Activated CD4-positive, CD25-positive, alpha-beta regulatory T cell treated with anti-CD3 and anti-CD28 coated beads, Interleukin-2, amount 50 U/mL, for 16 hours (primary cell): ENCODE data around the gene DCDC2.
"Not testable (repeated sequence)": the region's sequence is repeated elsewhere in the genome, so short reads cannot be mapped to it uniquely, and the experiment has no call there.

Experiments
- DNase-seq: peaks from one replicate; pipeline ENCODE4 v3.0.0-alpha.2; 2020; ENCODE audit warnings: low read depth, low spot score

Gene DCDC2

GRCh38 chr6:24272148-24272547, 85.7 kb downstream of the DCDC2 start:
- DNase-seq = no peak

GRCh38 chr6:24270011-24270410, 87.8 kb downstream of the DCDC2 start:
- no peak for DNase-seq

GRCh38 chr6:24258214-24258613, 99.6 kb downstream of the DCDC2 start:
- DNase-seq = not testable (repeated sequence)

GRCh38 chr6:24257282-24257681, 100.6 kb downstream of the DCDC2 start:
- DNase-seq = no peak

- DNase-seq = no peak
Observed at GRCh38 chr6:24255676-24256075, 102.2 kb downstream of the DCDC2 start.

- no peak for DNase-seq
Observed at GRCh38 chr6:24253360-24253759, 104.5 kb downstream of the DCDC2 start.

- DNase-seq = no peak
Observed at GRCh38 chr6:24252280-24252679, 105.6 kb downstream of the DCDC2 start.

- no peak for DNase-seq
Observed at GRCh38 chr6:24251339-24251738, 106.5 kb downstream of the DCDC2 start.

- DNase-seq = no peak
Observed at GRCh38 chr6:24249926-24250325, 107.9 kb downstream of the DCDC2 start.

- no peak for DNase-seq
Observed at GRCh38 chr6:24245275-24245674, 112.6 kb downstream of the DCDC2 start.

GRCh38 chr6:24242924-24243323, 114.9 kb downstream of the DCDC2 start:
- DNase-seq = no peak

- DNase-seq = not testable (repeated sequence)
Observed at GRCh38 chr6:24241779-24242178, 116.1 kb downstream of the DCDC2 start.

- DNase-seq = no peak
Observed at GRCh38 chr6:24240943-24241342, 116.9 kb downstream of the DCDC2 start.

GRCh38 chr6:24240380-24240928, 117.4 kb downstream of the DCDC2 start:
- no peak for DNase-seq

GRCh38 chr6:24238700-24239099, 119.2 kb downstream of the DCDC2 start:
- no peak for DNase-seq

GRCh38 chr6:24236779-24237178, 121.1 kb downstream of the DCDC2 start:
- not testable (repeated sequence) for DNase-seq

GRCh38 chr6:24233813-24234442, 123.9 kb downstream of the DCDC2 start:
- DNase-seq = no peak

GRCh38 chr6:24231438-24231977, 126.4 kb downstream of the DCDC2 start:
- no peak for DNase-seq

- DNase-seq = no peak
Observed at GRCh38 chr6:24229696-24230405, 128.0 kb downstream of the DCDC2 start.

GRCh38 chr6:24228681-24229255, 129.1 kb downstream of the DCDC2 start:
- DNase-seq = no peak

GRCh38 chr6:24228123-24228522, 129.7 kb downstream of the DCDC2 start:
- DNase-seq = no peak

- no peak for DNase-seq
Observed at GRCh38 chr6:24227556-24227955, 130.3 kb downstream of the DCDC2 start.
